Measurements from ENCODE around the gene CCL26. TPM values are rescaled to one million over a fixed set of nuclear protein-coding genes. Genes with fewer than 3 reads are reported as not detected.

CCL26 gene
- total RNA-seq, 1 experiment from 2014 or later = 0.84 TPM

GRCh38 chr7:75807452-75807851 lies 35.4 kb upstream of the CCL26 start:
- TF ChIP-seq EZH2 (IDR thresholded peaks at IDR 0.05; ENCODE audit: borderline replicate concordance, low read depth, low read length, poor library complexity, severe bottlenecking) (no peak), CTCF (conservative IDR thresholded peaks at IDR 0.05; ENCODE audit: low read depth, low read length) (no peak)
- Histone ChIP-seq H3K27me3 (replicated peaks; ENCODE audit: insufficient read depth, low read depth, low read length, poor library complexity) (no peaks in the 10 kb centered on the region), H3K4me3 (ENCODE audit: low read depth, low read length, poor library complexity, severe bottlenecking) (no peak overlapping the region), H3K27ac (ENCODE audit: low read depth, low read length, poor library complexity, severe bottlenecking) (no peak overlapping the region), H3K36me3 (ENCODE audit: insufficient read depth, low read length, poor library complexity, severe bottlenecking) (no peaks in the 10 kb centered on the region), H3K9me3 (ENCODE audit: low read depth, low read length, poor library complexity, severe bottlenecking) (peaks cover 8% of the 10 kb centered on the region), H3K4me1 (ENCODE audit: insufficient read depth, low read length, poor library complexity, severe bottlenecking) (no peaks in the 10 kb centered on the region)
- no peak for DNase-seq (ENCODE audit: low spot score)
- intact Hi-C loops (cut with micrococcal nuclease; ENCODE audit: unreplicated experiment) = no loop called here
- ChIA-PET POLR2A (ENCODE audit: low non-redundant PET) (no interaction called here), CTCF (no interaction called here)
- BruUV-seq (replicated peaks) = no TSS peak

- H3K9me3 ChIP-seq (ENCODE audit: low read depth, low read length, poor library complexity, severe bottlenecking) = peaks cover 8% of the 10 kb centered on the region
- ChIA-PET POLR2A (ENCODE audit: low non-redundant PET) (no interaction called here), CTCF (no interaction called here)
- no peaks in the 10 kb centered on the region for H3K27me3 ChIP-seq (replicated peaks; ENCODE audit: insufficient read depth, low read depth, low read length, poor library complexity)
- TF ChIP-seq CTCF (conservative IDR thresholded peaks at IDR 0.05; ENCODE audit: low read depth, low read length) (no peak), EZH2 (IDR thresholded peaks at IDR 0.05; ENCODE audit: borderline replicate concordance, low read depth, low read length, poor library complexity, severe bottlenecking) (no peak)
- intact Hi-C loops (cut with micrococcal nuclease; ENCODE audit: unreplicated experiment) = no loop called here
- no peaks in the 10 kb centered on the region for H3K4me1 ChIP-seq (ENCODE audit: insufficient read depth, low read length, poor library complexity, severe bottlenecking)
- H3K36me3 ChIP-seq (ENCODE audit: insufficient read depth, low read length, poor library complexity, severe bottlenecking) = no peaks in the 10 kb centered on the region
- DNase-seq (ENCODE audit: low spot score) = no peak
- H3K27ac ChIP-seq (ENCODE audit: low read depth, low read length, poor library complexity, severe bottlenecking) = no peak overlapping the region
- BruUV-seq (replicated peaks) = no TSS peak
- H3K4me3 ChIP-seq (ENCODE audit: low read depth, low read length, poor library complexity, severe bottlenecking) = no peak overlapping the region
These were observed 34.7 kb upstream of the CCL26 start for GRCh38 chr7:75806560-75807307.

- CTCF ChIA-PET = no interaction called here
- Histone ChIP-seq H3K27me3 (replicated peaks; ENCODE audit: insufficient read depth, low read depth, low read length, poor library complexity) (no peaks in the 10 kb centered on the region), H3K4me1 (ENCODE audit: insufficient read depth, low read length, poor library complexity, severe bottlenecking) (no peaks in the 10 kb centered on the region), H3K9me3 (ENCODE audit: low read depth, low read length, poor library complexity, severe bottlenecking) (peaks cover 8% of the 10 kb centered on the region), H3K27ac (ENCODE audit: low read depth, low read length, poor library complexity, severe bottlenecking) (no peak overlapping the region), H3K4me3 (ENCODE audit: low read depth, low read length, poor library complexity, severe bottlenecking) (no peak overlapping the region), H3K36me3 (ENCODE audit: insufficient read depth, low read length, poor library complexity, severe bottlenecking) (no peaks in the 10 kb centered on the region)
- POLR2A ChIA-PET (ENCODE audit: low non-redundant PET) = no interaction called here
- intact Hi-C loops (cut with micrococcal nuclease; ENCODE audit: unreplicated experiment) = no loop called here
- no TSS peak for BruUV-seq (replicated peaks)
- no peak for DNase-seq (ENCODE audit: low spot score)
- TF ChIP-seq CTCF (conservative IDR thresholded peaks at IDR 0.05; ENCODE audit: low read depth, low read length) (no peak), EZH2 (IDR thresholded peaks at IDR 0.05; ENCODE audit: borderline replicate concordance, low read depth, low read length, poor library complexity, severe bottlenecking) (no peak)
These were observed 32.7 kb upstream of the CCL26 start for GRCh38 chr7:75804705-75805104.
